ENCODE measurements around the gene STXBP6. TPM values are rescaled to one million over a fixed set of nuclear protein-coding genes. Genes with fewer than 3 reads are reported as not detected.

The STXBP6 gene
- not detected for polyA plus RNA-seq

DNA sequence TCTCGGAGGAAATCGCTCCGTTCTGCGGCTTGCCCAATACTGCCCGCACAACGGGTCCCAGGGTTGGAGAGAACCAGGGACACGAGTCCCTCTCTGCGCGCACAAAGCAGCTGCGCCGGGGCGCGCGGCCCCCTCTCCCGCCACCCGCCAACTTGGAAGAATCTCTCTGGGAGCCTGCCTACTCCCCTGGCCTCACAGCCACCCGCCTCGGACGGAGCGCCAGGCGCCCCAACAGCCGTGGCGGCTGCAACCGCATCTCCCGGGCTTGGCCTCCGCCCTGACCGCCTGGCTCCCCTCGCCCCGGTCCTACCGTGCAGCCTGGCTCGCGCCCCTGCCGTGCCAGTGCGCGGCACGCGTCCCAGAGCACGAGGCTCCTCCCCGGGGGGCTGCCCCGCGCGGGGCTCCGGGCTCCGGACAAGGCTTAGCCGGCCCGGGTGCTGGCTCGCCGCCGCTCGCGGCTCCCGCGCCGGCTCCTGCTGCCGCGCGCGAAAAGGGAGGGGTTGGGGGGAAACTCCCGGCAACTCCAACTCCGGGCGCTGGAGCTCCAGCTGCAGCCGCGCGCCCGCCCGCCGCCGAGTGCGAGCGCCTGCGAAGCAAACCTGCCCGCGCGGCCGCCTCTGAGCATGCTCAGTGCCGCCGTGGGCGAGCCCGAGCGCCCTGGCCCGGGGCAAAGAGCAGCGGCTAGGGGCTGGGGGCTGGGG lies at the start of gene STXBP6:
TSS of gene STXBP6 (minus strand) at position 580 of the 701 bp plus-strand sequence. CDS start 75,329 bp downstream, outside the sequence.
- H3K4me1 Mint-ChIP-seq: peaks cover 0 to 8% (median 2%) of the 10 kb centered on the region in 3 donors
- no peak within 1 kb of the TSS for H3K27ac Mint-ChIP-seq
- no peaks in the 10 kb centered on the region for H3K36me3 Mint-ChIP-seq
- H3K4me3 Mint-ChIP-seq: peak within 1 kb of the TSS; percentile 28 to 79 (median 62)
- peaks cover 37% of the 10 kb centered on the region for H3K27me3 Mint-ChIP-seq
- peaks cover 0 to 4% (median 0%) of the 10 kb centered on the region in 3 donors for H3K9me3 Mint-ChIP-seq

DNA sequence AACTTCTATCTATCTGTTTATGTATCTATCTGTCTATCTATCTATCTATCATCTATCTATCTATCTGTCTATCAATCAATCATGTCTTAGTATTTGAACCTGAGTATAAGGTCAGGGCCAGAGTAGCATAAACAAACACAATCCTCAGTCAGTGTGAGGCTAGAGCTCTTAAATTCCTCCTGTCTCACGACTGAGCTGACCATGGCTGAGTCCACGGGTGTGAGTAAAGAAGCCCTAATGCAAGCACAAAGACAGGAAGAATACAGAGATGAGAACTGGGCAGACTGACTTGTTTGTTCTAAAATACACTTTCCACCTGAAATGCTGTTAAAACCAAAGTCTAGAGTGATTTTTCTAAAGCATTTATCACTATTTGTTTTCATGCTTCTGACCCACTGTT lies 47.2 kb upstream of the STXBP6 start:
- Mint-ChIP-seq H3K9me3 (peaks cover 0 to 8% (median 2%) of the 10 kb centered on the region in 3 donors), H3K36me3 (no peaks in the 10 kb centered on the region), H3K27me3 (peaks cover 11% of the 10 kb centered on the region), H3K27ac (no peak overlapping the region), H3K4me1 (no peaks in the 10 kb centered on the region), H3K4me3 (no peak overlapping the region)

DNA sequence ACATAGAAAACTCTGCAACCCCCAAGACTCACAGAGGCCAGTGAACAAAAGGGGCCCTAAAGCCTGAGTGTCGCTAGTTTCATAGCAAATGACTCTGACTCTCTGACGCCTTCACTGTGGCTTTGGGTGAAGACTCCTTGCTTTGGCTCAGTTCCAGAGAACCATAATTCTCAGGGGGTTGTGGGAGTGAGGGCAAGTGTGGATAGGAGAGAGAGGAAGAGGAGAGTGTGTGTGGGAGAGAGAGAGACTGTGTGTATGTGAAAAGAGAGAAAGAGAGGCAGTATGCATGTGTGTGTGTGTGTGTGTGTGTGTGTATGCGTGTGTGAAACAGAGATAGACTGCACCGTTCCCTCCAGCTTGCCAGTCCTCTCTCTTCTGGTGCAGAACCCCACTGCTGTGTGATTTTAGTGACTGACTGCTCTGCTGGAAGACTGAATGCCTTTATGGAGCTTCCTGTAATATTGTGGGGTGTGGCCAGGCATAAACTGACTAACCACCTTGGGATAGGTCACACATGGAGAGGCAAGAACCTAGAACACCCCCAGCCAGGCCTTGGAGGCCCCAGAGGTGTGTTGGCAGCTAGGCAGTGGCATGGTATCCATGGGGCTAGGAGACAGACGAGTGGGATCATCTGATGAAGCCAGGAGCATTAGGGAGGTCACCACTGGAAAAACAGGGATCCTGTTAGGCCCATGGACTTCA lies 45.9 kb upstream of the STXBP6 start:
- Mint-ChIP-seq H3K4me3 (peak overlapping the region in 1 of 4 donors; percentile 19), H3K27ac (no peak overlapping the region)

DNA sequence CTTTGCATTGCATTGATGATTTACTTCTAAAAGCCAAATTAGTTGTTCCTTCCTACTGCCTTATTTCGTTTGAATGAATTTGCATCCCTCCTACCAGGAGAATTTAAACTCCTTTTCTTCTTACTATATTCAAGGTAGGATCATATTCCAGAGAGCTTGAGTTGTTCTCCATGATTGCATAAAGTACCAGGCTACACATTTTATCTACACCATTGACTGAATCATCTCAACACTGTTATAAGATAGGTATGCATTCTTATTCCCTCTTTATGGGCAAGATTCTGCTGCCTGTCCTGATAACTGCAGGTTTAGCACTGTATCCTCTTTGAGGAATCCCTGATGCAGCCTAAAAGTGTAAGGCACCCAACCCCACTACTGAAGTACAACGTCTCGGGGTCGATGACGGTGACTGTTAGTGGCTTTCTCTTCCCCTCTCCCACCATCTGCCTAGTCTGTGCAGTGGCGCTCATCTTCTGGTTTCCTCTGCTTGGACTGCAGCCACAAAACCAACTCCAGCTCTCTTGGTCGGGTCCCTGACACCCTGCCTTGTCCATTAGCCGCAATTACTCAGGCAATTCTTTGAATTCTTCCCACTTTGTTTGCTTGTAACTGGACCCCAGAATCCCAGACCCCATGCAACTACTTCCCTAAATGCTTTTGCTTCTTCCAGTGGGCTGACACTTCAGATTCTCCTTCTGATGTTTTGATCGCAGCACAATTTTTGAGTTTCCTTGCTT lies 44.4 kb upstream of the STXBP6 start:
- H3K27me3 Mint-ChIP-seq: peaks cover 14% of the 10 kb centered on the region
- no peak overlapping the region for H3K27ac Mint-ChIP-seq
- no peaks in the 10 kb centered on the region for H3K4me1 Mint-ChIP-seq
- no peaks in the 10 kb centered on the region for H3K36me3 Mint-ChIP-seq
- no peaks in the 10 kb centered on the region for H3K9me3 Mint-ChIP-seq
- no peak overlapping the region for H3K4me3 Mint-ChIP-seq

More for the DNA sequence above, 45.9 kb upstream of the STXBP6 start:
- H3K4me1 Mint-ChIP-seq: no peaks in the 10 kb centered on the region
- H3K27me3 Mint-ChIP-seq: peaks cover 11% of the 10 kb centered on the region
- peaks cover 0 to 8% (median 2%) of the 10 kb centered on the region in 3 donors for H3K9me3 Mint-ChIP-seq
- no peaks in the 10 kb centered on the region for H3K36me3 Mint-ChIP-seq

DNA sequence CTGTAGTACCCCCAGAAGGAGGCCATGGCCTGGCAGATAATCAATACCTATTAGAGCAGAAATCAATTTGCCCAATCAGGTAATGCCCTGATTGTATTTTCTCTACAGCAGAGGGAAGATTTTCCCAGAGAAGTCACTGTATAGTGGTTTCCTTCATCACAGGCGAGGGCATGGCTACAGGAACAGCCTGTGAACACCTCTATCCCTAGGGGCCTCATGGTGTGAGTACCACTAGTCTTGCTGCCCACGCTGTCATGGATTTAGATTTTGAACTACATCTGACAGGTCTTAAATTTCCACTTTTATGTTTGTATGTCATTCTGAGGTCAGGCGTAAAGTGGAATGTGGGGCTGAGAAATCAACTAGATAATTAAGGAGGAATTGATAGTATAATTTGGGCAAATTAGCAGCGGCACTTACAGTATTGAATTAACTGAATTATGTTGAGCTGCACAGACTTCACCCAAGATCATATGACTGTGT lies 42.4 kb upstream of the STXBP6 start:
- peaks cover 14% of the 10 kb centered on the region for H3K27me3 Mint-ChIP-seq
- H3K4me3 Mint-ChIP-seq: no peak overlapping the region
- H3K9me3 Mint-ChIP-seq: no peaks in the 10 kb centered on the region
- no peak overlapping the region for H3K27ac Mint-ChIP-seq
- H3K36me3 Mint-ChIP-seq: no peaks in the 10 kb centered on the region
- no peaks in the 10 kb centered on the region for H3K4me1 Mint-ChIP-seq

DNA sequence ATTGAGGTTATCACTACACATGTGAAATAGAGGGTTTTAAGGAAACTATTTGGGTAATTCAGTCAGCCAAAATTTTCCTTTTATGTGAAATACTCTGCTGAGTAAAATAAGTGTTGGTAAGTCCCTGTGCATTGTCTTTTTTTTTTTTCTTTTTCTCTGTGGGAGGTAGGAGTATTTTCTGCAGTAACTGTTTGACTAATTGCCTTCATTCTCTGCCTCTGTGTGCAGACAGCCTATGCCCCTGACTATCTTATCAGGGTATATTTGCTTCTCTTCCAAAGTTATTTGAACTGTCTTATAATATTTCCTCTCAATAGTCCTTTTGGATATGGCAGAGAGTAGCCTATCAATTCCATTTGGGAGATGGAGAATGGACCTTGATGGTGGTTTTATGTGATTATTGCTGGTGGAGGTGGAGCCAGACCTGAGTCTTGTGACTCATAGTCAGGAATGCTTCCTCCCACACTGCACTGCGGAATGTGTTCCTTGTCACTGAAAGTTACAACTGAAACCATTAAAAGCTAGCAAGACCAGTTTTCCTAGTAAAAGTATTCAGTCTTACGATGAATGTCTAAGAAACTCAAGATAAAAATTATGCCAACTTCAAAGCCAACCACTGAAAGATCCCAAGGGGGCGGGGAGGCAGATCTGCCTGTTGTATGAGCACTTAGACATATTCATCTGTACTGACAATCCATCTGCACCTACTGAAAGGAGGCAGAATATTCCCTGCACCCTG lies 40.9 kb upstream of the STXBP6 start:
- H3K9me3 Mint-ChIP-seq: no peaks in the 10 kb centered on the region
- H3K4me3 Mint-ChIP-seq: no peak overlapping the region
- no peak overlapping the region for H3K27ac Mint-ChIP-seq
- no peaks in the 10 kb centered on the region for H3K36me3 Mint-ChIP-seq
- no peaks in the 10 kb centered on the region for H3K4me1 Mint-ChIP-seq
- peaks cover 11% of the 10 kb centered on the region for H3K27me3 Mint-ChIP-seq

DNA sequence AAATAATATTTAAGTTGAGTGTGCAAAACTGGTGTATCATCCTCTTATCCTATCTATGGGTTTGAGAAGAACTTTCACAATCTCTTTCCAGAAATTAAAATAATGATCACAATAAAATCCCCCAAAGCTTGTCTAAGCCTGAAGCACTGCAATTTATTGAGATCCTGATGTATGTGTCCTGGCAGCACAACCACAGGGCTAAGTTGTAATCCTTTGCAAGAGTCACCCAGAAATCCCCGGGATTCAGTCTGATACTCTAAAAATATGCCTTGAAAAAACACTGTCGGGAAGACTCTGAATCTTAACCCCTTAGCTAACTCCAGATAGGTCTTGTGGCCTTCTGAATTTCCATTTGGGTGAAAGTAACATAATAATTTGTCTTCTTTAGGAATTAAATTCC lies 40.3 kb upstream of the STXBP6 start:
- Mint-ChIP-seq H3K27me3 (peaks cover 9% of the 10 kb centered on the region), H3K9me3 (no peaks in the 10 kb centered on the region), H3K36me3 (no peaks in the 10 kb centered on the region), H3K4me3 (no peak overlapping the region), H3K4me1 (no peaks in the 10 kb centered on the region), H3K27ac (no peak overlapping the region)

DNA sequence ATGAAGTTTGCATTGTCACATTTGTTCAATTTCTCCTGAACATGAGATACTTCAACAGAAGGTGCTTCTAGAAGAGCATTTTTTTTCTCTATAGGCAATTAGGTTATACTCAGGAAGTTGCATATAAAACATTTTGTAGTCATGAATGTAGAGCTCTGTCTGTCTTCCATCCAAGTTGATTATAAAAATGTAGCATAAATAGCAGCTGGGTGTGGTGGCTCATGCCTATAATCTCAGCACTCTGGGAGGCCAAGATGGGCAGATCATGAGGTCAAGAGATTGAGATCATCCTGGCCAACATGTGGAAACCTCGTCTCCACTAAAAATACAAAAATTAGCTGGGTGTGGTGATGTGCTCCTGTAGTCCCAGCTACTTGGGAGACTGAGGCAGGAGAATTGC lies 39.5 kb upstream of the STXBP6 start:
- H3K9me3 Mint-ChIP-seq: no peaks in the 10 kb centered on the region
- peak overlapping the region in 1 of 4 donors; percentile 8 for H3K4me3 Mint-ChIP-seq
- no peaks in the 10 kb centered on the region for H3K4me1 Mint-ChIP-seq
- H3K36me3 Mint-ChIP-seq: no peaks in the 10 kb centered on the region
- no peak overlapping the region for H3K27ac Mint-ChIP-seq
- H3K27me3 Mint-ChIP-seq: peaks cover 6% of the 10 kb centered on the region

DNA sequence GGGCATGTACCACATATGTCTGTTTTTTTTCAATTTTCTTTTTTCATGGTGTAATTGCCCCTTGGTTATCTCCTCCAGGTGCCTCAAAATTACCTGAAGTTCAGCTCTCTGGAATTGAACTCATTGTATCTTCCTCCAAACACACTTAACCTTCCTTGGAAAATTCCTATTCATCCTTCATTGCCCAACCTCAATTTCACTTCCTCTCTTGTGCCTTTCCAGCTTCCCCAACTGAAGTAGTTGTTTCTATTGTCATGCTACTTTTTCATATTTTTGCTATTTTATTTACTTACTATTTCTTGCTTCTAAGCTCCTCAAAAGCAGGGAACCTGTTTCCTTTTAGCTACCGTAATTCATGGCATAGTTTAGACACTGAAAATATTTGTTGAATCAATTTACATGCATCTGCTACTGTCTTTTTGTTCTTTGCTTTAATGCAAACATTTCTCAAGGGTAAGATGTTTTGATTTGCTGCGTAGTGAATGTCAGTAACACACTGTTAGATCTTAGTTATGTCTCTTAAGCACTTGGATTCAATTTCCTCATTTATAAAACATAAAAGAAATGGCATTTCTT lies 37.0 kb upstream of the STXBP6 start:
- peaks cover 4% of the 10 kb centered on the region for H3K27me3 Mint-ChIP-seq
- H3K9me3 Mint-ChIP-seq: no peaks in the 10 kb centered on the region
- no peak overlapping the region for H3K27ac Mint-ChIP-seq
- no peaks in the 10 kb centered on the region for H3K4me1 Mint-ChIP-seq
- no peak overlapping the region for H3K4me3 Mint-ChIP-seq
- H3K36me3 Mint-ChIP-seq: no peaks in the 10 kb centered on the region

DNA sequence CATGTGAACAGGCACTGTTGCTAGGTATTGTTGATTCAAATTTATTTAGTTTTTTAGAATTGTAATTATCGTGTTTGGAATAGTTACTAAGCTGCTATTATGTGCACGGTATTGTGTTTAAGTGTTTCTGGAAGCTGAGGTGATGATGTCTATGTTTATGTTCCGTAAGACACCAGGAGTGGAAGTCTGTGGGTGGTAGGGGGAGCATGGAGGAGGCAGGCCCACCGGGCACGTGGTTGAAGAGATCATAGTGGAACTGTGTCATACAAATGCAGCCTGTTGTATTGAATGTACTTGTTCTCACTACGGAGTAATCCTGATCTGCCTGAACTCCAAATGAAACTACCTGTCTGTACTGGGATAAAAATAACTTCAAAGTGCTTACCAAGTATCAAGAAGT lies 36.1 kb upstream of the STXBP6 start:
- no peaks in the 10 kb centered on the region for H3K9me3 Mint-ChIP-seq
- no peaks in the 10 kb centered on the region for H3K4me1 Mint-ChIP-seq
- no peak overlapping the region for H3K27ac Mint-ChIP-seq
- H3K36me3 Mint-ChIP-seq: no peaks in the 10 kb centered on the region
- peaks cover 4% of the 10 kb centered on the region for H3K27me3 Mint-ChIP-seq
- H3K4me3 Mint-ChIP-seq: no peak overlapping the region

DNA sequence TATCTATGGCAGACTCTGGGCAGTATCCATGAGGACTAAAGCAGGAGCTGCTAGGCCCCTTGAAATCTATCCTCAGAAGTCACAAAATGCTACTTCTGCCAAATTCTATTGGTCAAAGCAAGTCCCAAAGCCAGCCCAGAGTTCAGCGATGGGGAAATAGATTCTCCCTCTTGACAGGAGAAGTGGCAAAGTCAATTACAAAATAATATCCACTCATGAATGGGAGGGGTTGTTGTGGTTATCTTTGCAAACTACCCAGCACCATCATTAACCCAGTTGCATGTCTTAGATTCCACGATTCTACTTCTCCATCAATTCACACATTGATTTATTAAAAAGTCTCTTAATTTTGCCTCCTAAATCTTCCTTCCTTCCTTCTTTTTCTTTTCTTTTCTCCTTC lies 30.7 kb upstream of the STXBP6 start:
- no peaks in the 10 kb centered on the region for H3K36me3 Mint-ChIP-seq
- no peak overlapping the region for H3K4me3 Mint-ChIP-seq
- peaks cover 6% of the 10 kb centered on the region for H3K27me3 Mint-ChIP-seq
- H3K9me3 Mint-ChIP-seq: peaks cover 0 to 3% (median 0%) of the 10 kb centered on the region in 3 donors
- H3K4me1 Mint-ChIP-seq: no peaks in the 10 kb centered on the region
- H3K27ac Mint-ChIP-seq: no peak overlapping the region

DNA sequence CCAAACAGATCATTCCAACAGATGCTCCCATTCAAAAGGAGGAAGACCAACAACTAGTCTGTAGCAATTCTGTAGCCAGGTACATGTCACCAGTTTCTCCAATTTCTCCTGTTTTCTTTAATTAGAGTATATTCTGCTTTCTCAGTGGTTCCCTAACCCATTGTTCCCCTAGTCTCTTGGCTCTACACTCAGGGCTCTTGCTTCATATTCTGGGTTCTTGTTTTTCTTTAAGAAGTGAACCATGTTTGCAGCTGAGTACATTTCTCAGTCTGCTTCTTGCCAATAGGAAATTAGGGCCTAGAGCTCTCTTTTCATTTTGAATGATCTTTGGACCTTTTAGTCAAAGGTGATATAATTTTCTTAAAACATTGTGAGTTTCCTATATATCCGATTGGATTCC lies 29.4 kb upstream of the STXBP6 start:
- no peaks in the 10 kb centered on the region for H3K4me1 Mint-ChIP-seq
- no peaks in the 10 kb centered on the region for H3K36me3 Mint-ChIP-seq
- H3K4me3 Mint-ChIP-seq: no peak overlapping the region
- peaks cover 0 to 3% (median 0%) of the 10 kb centered on the region in 3 donors for H3K9me3 Mint-ChIP-seq
- no peak overlapping the region for H3K27ac Mint-ChIP-seq
- H3K27me3 Mint-ChIP-seq: peaks cover 6% of the 10 kb centered on the region

DNA sequence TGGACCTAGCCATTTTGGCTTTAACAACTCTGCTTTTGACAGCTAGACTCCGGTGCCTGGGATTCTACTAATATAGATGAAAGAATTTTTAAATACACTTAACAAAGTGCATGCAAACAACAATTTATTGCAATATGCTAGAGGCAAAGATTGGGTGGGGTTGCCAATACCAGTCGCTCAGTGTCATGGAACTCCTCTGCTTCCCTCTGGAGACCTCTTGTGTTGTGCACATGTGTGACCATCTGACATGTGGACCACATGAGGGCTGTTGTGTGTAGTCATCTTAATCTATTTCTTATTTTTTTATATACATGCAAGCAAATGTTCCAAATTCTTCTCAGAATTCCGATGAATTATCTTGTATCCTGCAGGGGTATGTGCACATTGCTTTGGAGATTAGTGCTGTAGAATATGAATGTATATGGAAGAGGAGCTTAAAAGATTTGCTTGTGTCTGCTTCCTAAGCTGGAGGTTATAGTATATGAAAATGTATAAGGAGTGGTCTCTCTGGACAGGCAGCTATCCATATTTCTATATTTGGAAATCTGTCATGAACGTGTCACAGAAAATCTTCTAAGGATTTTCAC lies 24.2 kb upstream of the STXBP6 start:
- no peaks in the 10 kb centered on the region for H3K4me1 Mint-ChIP-seq
- H3K9me3 Mint-ChIP-seq: no peaks in the 10 kb centered on the region
- H3K4me3 Mint-ChIP-seq: no peak overlapping the region
- H3K27ac Mint-ChIP-seq: no peak overlapping the region
- peaks cover 5% of the 10 kb centered on the region for H3K27me3 Mint-ChIP-seq
- H3K36me3 Mint-ChIP-seq: no peaks in the 10 kb centered on the region

DNA sequence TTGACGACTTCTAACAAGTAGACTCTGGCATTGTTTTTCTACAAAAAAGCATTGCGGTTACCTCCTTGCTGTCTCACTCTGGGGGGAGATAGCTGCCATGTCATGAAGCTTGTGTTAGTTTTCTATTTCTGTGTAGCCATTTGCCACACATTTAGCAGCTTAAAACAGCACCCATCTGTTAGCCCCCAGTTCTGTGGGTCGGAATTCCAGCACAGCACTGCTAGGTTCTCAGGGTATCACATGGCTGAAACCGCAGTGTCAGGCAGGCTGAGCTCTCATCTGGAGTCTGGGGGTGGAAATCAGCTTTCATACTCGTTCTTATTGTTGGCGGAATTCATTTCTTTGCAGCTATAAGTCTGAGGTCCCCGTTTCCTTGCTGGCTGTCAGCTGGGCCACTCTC lies 19.9 kb upstream of the STXBP6 start:
- H3K36me3 Mint-ChIP-seq: no peaks in the 10 kb centered on the region
- no peaks in the 10 kb centered on the region for H3K27me3 Mint-ChIP-seq
- no peaks in the 10 kb centered on the region for H3K4me1 Mint-ChIP-seq
- no peak overlapping the region for H3K27ac Mint-ChIP-seq
- no peak overlapping the region for H3K4me3 Mint-ChIP-seq
- H3K9me3 Mint-ChIP-seq: no peaks in the 10 kb centered on the region
